Mesothelial cell of epicardium (in vitro differentiated cells): ENCODE results near the gene GRIK1. TPM values are rescaled to one million over a fixed set of nuclear protein-coding genes. Genes with fewer than 3 reads are reported as not detected.

Experiments used
- DNase-seq, 2 experiments: peaks; one replicate each; pipeline ENCODE4 v3.0.0; 2021; ENCODE audit warnings: low spot score in 2 of 2; ENCODE audit not compliant: unreplicated experiment in 2 of 2
- H3K27ac Mint-ChIP-seq: 2 replicates; pipeline ENCODE4 v1.8.0; 2021; ENCODE audit warnings: mixed read lengths
- H3K27me3 Mint-ChIP-seq: 2 replicates; pipeline ENCODE4 v1.8.0; 2021; ENCODE audit warnings: low read depth, mixed read lengths
- H3K36me3 Mint-ChIP-seq: 2 replicates; pipeline ENCODE4 v1.8.0; 2021; ENCODE audit warnings: mixed read lengths
- H3K4me1 Mint-ChIP-seq: 2 replicates; pipeline ENCODE4 v1.8.0; 2021; ENCODE audit warnings: mixed read lengths
- H3K4me3 Mint-ChIP-seq: 2 replicates; pipeline ENCODE4 v1.8.0; 2021; ENCODE audit warnings: mild to moderate bottlenecking, moderate library complexity, mixed read lengths
- H3K9me3 Mint-ChIP-seq: 2 replicates; pipeline ENCODE4 v1.8.0; 2021; ENCODE audit warnings: mixed read lengths
- total RNA-seq: library from RNA; stranded (reverse); gene quantifications from 3 replicates; pipeline ENCODE4 v1.2.1, GENCODE V29; 2021
- TF ChIP-seq, protein P1 (sequence below): fragments of 200-600 bp; sonication (generic); IDR thresholded peaks from one replicate; pipeline ENCODE4 v1.5.0; 2021; ENCODE audit warnings: antibody characterized with exemption; ENCODE audit not compliant: unreplicated experiment

Gene GRIK1
- total RNA-seq, 1 donor from 2014 or later: 5.9 TPM

DNA sequence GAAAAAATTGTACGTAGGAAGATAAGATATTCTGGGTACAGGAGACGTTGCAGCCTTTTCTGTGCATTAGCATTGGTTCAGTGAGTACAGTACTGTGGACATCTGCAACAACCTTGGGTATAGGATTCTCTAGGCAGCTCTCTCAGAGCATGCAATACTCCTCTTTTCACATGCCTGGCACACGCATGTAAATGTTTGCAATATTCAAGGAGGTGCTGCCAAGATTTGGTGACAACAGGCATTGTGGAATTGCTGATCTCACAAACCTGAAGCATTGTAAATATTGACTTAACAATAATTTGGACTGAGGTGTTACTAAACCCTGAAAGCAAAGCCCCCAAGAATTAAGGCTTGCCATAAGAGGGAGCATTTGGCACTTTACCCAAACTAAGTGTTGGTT is 126.8 kb downstream of the GRIK1 start:
- no peak overlapping the region for H3K4me3 Mint-ChIP-seq
- no peak overlapping the region for H3K27ac Mint-ChIP-seq
- peaks cover 4% of the 10 kb centered on the region for H3K9me3 Mint-ChIP-seq

DNA sequence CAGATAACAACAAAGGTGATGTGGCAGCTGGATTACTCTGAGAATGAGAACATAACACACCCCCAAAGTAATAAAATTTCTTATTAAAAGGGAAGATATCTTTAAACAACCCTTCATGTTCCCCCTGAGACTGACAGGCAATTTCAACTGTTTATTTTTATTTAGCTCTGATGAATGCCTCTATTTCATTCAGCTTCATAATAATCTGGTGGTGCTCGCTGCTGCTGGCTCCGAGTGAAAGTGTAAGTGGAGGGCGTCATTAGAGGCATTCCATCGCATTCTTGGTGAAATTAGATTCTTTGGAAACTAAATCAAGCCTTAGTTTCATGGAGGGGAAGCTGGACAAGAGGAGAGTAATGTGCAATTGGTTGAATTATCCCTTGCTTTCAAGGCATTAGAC is 128.9 kb downstream of the GRIK1 start:
- DNase-seq: no peak
- Mint-ChIP-seq H3K27me3 (no peaks in the 10 kb centered on the region), H3K4me3 (no peak overlapping the region), H3K36me3 (no peaks in the 10 kb centered on the region), H3K27ac (peak overlapping the region; percentile 1), H3K4me1 (peaks cover 9% of the 10 kb centered on the region), H3K9me3 (peaks cover 4% of the 10 kb centered on the region)
- TF ChIP-seq, protein P1, sequence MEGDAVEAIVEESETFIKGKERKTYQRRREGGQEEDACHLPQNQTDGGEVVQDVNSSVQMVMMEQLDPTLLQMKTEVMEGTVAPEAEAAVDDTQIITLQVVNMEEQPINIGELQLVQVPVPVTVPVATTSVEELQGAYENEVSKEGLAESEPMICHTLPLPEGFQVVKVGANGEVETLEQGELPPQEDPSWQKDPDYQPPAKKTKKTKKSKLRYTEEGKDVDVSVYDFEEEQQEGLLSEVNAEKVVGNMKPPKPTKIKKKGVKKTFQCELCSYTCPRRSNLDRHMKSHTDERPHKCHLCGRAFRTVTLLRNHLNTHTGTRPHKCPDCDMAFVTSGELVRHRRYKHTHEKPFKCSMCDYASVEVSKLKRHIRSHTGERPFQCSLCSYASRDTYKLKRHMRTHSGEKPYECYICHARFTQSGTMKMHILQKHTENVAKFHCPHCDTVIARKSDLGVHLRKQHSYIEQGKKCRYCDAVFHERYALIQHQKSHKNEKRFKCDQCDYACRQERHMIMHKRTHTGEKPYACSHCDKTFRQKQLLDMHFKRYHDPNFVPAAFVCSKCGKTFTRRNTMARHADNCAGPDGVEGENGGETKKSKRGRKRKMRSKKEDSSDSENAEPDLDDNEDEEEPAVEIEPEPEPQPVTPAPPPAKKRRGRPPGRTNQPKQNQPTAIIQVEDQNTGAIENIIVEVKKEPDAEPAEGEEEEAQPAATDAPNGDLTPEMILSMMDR: no peak

More for the DNA sequence above, 126.8 kb downstream of the GRIK1 start:
- Mint-ChIP-seq H3K27me3 (no peaks in the 10 kb centered on the region), H3K36me3 (no peaks in the 10 kb centered on the region), H3K4me1 (peaks cover 9% of the 10 kb centered on the region)
- no peak for DNase-seq
- TF ChIP-seq, protein P1: no peak

GRCh38 chr21:29808153-29808552 is 131.6 kb downstream of the GRIK1 start:
- no peak overlapping the region for H3K4me3 Mint-ChIP-seq
- no peaks in the 10 kb centered on the region for H3K9me3 Mint-ChIP-seq
- no peak for DNase-seq
- H3K27ac Mint-ChIP-seq: no peak overlapping the region
- H3K36me3 Mint-ChIP-seq: no peaks in the 10 kb centered on the region
- TF ChIP-seq, protein P1: no peak
- H3K4me1 Mint-ChIP-seq: peaks cover 9% of the 10 kb centered on the region
- no peaks in the 10 kb centered on the region for H3K27me3 Mint-ChIP-seq

- Mint-ChIP-seq H3K27ac (no peak overlapping the region), H3K36me3 (no peaks in the 10 kb centered on the region), H3K4me3 (no peak overlapping the region), H3K4me1 (peaks cover 17% of the 10 kb centered on the region), H3K27me3 (no peaks in the 10 kb centered on the region), H3K9me3 (no peaks in the 10 kb centered on the region)
- TF ChIP-seq, protein P1: no peak
- DNase-seq: no peak
Measured at GRCh38 chr21:29805105-29805504, 134.7 kb downstream of the GRIK1 start.

GRCh38 chr21:29803191-29803590 is 136.6 kb downstream of the GRIK1 start:
- no peak for DNase-seq

More at GRCh38 chr21:29803191-29803590, 136.6 kb downstream of the GRIK1 start:
- TF ChIP-seq, protein P1: no peak
- no peaks in the 10 kb centered on the region for H3K9me3 Mint-ChIP-seq
- H3K27me3 Mint-ChIP-seq: no peaks in the 10 kb centered on the region
- peaks cover 21% of the 10 kb centered on the region for H3K4me1 Mint-ChIP-seq
- no peak overlapping the region for H3K27ac Mint-ChIP-seq
- no peaks in the 10 kb centered on the region for H3K36me3 Mint-ChIP-seq
- H3K4me3 Mint-ChIP-seq: no peak overlapping the region
